SJSA1 (cell line): Measurements from ENCODE around the gene TRIM38. TPM values are rescaled to one million over a fixed set of nuclear protein-coding genes. Genes with fewer than 3 reads are reported as not detected.

Experiments
- DNase-seq, 2 experiments: peaks; one replicate each; pipeline ENCODE4 v3.0.0-alpha.2; 2015 to 2020; ENCODE audit warnings: low spot score in 2 of 2, low read depth in 1 of 2
- H3K27ac ChIP-seq: fragments of 250-450 bp; sonication (Bioruptor Pico); 2 replicates; pipeline ENCODE4 v1.5.1; 2020; ENCODE audit warnings: mild to moderate bottlenecking, moderate library complexity
- H3K27me3 ChIP-seq: fragments of 250-450 bp; sonication (Bioruptor Pico); replicated peaks from 2 replicates; pipeline ENCODE4 v1.5.1; 2020; ENCODE audit warnings: mild to moderate bottlenecking, moderate library complexity
- H3K36me3 ChIP-seq: fragments of 250-450 bp; sonication (Bioruptor Pico); 2 replicates; pipeline ENCODE4 v1.5.1; 2020; ENCODE audit warnings: mild to moderate bottlenecking
- H3K4me1 ChIP-seq: fragments of 250-450 bp; sonication (Bioruptor Pico); replicated peaks from 2 replicates; pipeline ENCODE4 v1.6.1; 2021; ENCODE audit warnings: mild to moderate bottlenecking
- H3K4me3 ChIP-seq: fragments of 250-450 bp; sonication (Bioruptor Pico); 2 replicates; pipeline ENCODE4 v1.5.1; 2020; ENCODE audit warnings: mild to moderate bottlenecking
- H3K9me3 ChIP-seq: fragments of 250-450 bp; sonication (Bioruptor Pico); replicated peaks from 2 replicates; pipeline ENCODE4 v1.5.1; 2020; ENCODE audit warnings: mild to moderate bottlenecking
- total RNA-seq: library from RNA; depleted of rRNA; stranded (reverse); fragments of >200 nt; shearing (Covaris generic); gene quantifications from 2 replicates; pipeline ENCODE4 v1.2.3, GENCODE V29; 2014; rRNA removed

Gene TRIM38
- total RNA-seq, 1 experiment from 2014 or later = 7.2 TPM

- peak; percentile 69 to 92 for DNase-seq
- peak overlapping the region; percentile 98 for H3K27ac ChIP-seq
- H3K4me1 ChIP-seq = peaks cover 35% of the 10 kb centered on the region
- H3K4me3 ChIP-seq = peak overlapping the region; percentile 46
- no peaks in the 10 kb centered on the region for H3K27me3 ChIP-seq
- no peaks in the 10 kb centered on the region for H3K9me3 ChIP-seq
- no peaks in the 10 kb centered on the region for H3K36me3 ChIP-seq
These were observed 70.7 kb downstream of the TRIM38 start for GRCh38 chr6:26033085-26033940.

- H3K36me3 ChIP-seq = no peaks in the 10 kb centered on the region
- peak overlapping the region; percentile 98 for H3K27ac ChIP-seq
- peak overlapping the region; percentile 46 for H3K4me3 ChIP-seq
- no peaks in the 10 kb centered on the region for H3K27me3 ChIP-seq
- no peaks in the 10 kb centered on the region for H3K9me3 ChIP-seq
- no peak for DNase-seq
- peaks cover 34% of the 10 kb centered on the region for H3K4me1 ChIP-seq
These were observed 71.3 kb downstream of the TRIM38 start for GRCh38 chr6:26033941-26034354.

GRCh38 chr6:26034905-26035304 lies 72.3 kb downstream of the TRIM38 start:
- H3K4me3 ChIP-seq = no peak overlapping the region
- no peaks in the 10 kb centered on the region for H3K9me3 ChIP-seq
- no peaks in the 10 kb centered on the region for H3K36me3 ChIP-seq
- DNase-seq = no peak
- H3K4me1 ChIP-seq = peaks cover 24% of the 10 kb centered on the region
- peak overlapping the region; percentile 98 for H3K27ac ChIP-seq
- H3K27me3 ChIP-seq = no peaks in the 10 kb centered on the region

Other genes starting within 250 kb of the TRIM38 start
- not detected in 2 replicates for gene SLC17A4, start 208.1 kb upstream of the TRIM38 start, total RNA-seq
- not detected in 2 replicates for gene SLC17A1, start 130.8 kb upstream of the TRIM38 start, total RNA-seq
- not detected in 2 replicates for gene SLC17A3, start 88.6 kb upstream of the TRIM38 start, total RNA-seq
- gene SLC17A2, start 32.1 kb upstream of the TRIM38 start, total RNA-seq = not detected in 2 replicates
- gene HFE, start 124.6 kb downstream of the TRIM38 start, total RNA-seq = 2.6 and 3.5 TPM in 2 replicates